CD8-positive, alpha-beta memory T cell (primary cell): ENCODE measurements around the gene KCNJ6. TPM values are rescaled to one million over a fixed set of nuclear protein-coding genes. Genes with fewer than 3 reads are reported as not detected.
"Not testable (repeated sequence)": the region's sequence is repeated elsewhere in the genome, so short reads cannot be mapped to it uniquely, and the experiment has no call there.

Experiments
- CTCF ChIA-PET: fragments of 350-600 bp; sonication (Branson Sonifier 250); formaldehyde crosslinking; loops from one replicate; lab custom pipeline; 2021; ENCODE audit warnings: antibody characterized with exemption; lab: Charles Lee
- POLR2A ChIA-PET: fragments of 350-600 bp; sonication (Branson Sonifier 250); formaldehyde crosslinking; loops from one replicate; lab custom pipeline; 2021; ENCODE audit warnings: antibody characterized with exemption; lab: Charles Lee
- DNase-seq, 5 donors: peaks; one replicate each; pipeline versions ENCODE4 v3.0.0 to v3.0.0-alpha.2; 2020 to 2022; ENCODE audit warnings: mixed read lengths in 1 of 5
- H3K27ac ChIP-seq: one replicate; pipeline ENCODE4 v1.7.0; 2013; ENCODE audit warnings: low read depth, mild to moderate bottlenecking, low read length, moderate library complexity
- H3K27me3 ChIP-seq: 2 replicates; pipeline ENCODE4 v1.7.0; 2013; ENCODE audit warnings: low read length, mild to moderate bottlenecking; ENCODE audit not compliant: insufficient read depth, poor library complexity, severe bottlenecking
- H3K36me3 ChIP-seq: 2 replicates; pipeline ENCODE4 v1.7.0; 2013; ENCODE audit warnings: mild to moderate bottlenecking, low read length, moderate library complexity; ENCODE audit not compliant: insufficient read depth
- H3K4me1 ChIP-seq: 2 replicates; pipeline ENCODE4 v1.7.0; 2013; ENCODE audit warnings: mild to moderate bottlenecking, low read length, moderate library complexity; ENCODE audit not compliant: insufficient read depth
- H3K4me3 ChIP-seq: 2 replicates; pipeline ENCODE4 v1.7.0; 2013; ENCODE audit warnings: mild to moderate bottlenecking, low read length
- H3K9me3 ChIP-seq: 2 replicates; pipeline ENCODE4 v1.7.0; 2013; ENCODE audit warnings: mild to moderate bottlenecking, low read length
- H3K27ac Mint-ChIP-seq, 8 donors: one replicate each; pipeline ENCODE4 v1.8.0; 2020 to 2021; ENCODE audit warnings: mixed read lengths in 8 of 8, mild to moderate bottlenecking in 6 of 8, inconsistent platforms in 3 of 8, moderate library complexity in 3 of 8
- H3K27me3 Mint-ChIP-seq, 2 donors: one replicate each; pipeline ENCODE4 v1.8.0; 2020 to 2021; ENCODE audit warnings: mixed read lengths in 2 of 2, mild to moderate bottlenecking in 1 of 2, moderate library complexity in 1 of 2
- H3K36me3 Mint-ChIP-seq, 3 donors: one replicate each; pipeline ENCODE4 v1.8.0; 2020 to 2021; ENCODE audit warnings: mixed read lengths in 3 of 3, inconsistent platforms in 1 of 3, mild to moderate bottlenecking in 1 of 3
- H3K4me1 Mint-ChIP-seq, 3 donors: one replicate each; pipeline ENCODE4 v1.8.0; 2020 to 2021; ENCODE audit warnings: mixed read lengths in 3 of 3, inconsistent platforms in 1 of 3, mild to moderate bottlenecking in 1 of 3
- H3K4me3 Mint-ChIP-seq, 7 donors: one replicate each; pipeline ENCODE4 v1.8.0; 2020 to 2021; ENCODE audit warnings: mixed read lengths in 7 of 7, mild to moderate bottlenecking in 6 of 7, moderate library complexity in 4 of 7, inconsistent platforms in 2 of 7
- H3K9me3 Mint-ChIP-seq, 5 donors: one replicate each; pipeline ENCODE4 v1.8.0; 2020 to 2022; ENCODE audit warnings: mixed read lengths in 5 of 5, mild to moderate bottlenecking in 3 of 5, moderate library complexity in 2 of 5, inconsistent platforms in 1 of 5
- polyA plus RNA-seq: library from polyadenylated mRNA; unstranded; fragments of 300-500 nt; fragmentation: Illumina TruSeq; gene quantifications from one replicate; pipeline ENCODE4 v1.2.3, GENCODE V29; 2021
- total RNA-seq, 2 experiments: library from RNA; stranded (reverse); gene quantifications; one replicate each; pipeline ENCODE4 v1.2.3, GENCODE V29; 2021

Gene KCNJ6
- total and polyA plus RNA-seq, 3 experiments from 2014 or later: not detected

- Mint-ChIP-seq H3K4me1 (no peaks in the 10 kb centered on the region), H3K27me3 (peaks cover 3 to 6% of the 10 kb centered on the region in 2 donors), H3K27ac (no peak overlapping the region), H3K4me3 (no peak overlapping the region), H3K36me3 (no peaks in the 10 kb centered on the region), H3K9me3 (peaks cover 0 to 22% (median 6%) of the 10 kb centered on the region in 5 donors)
- no peak overlapping the region for H3K4me3 ChIP-seq
- no peak overlapping the region for H3K27ac ChIP-seq
- POLR2A ChIA-PET: no interaction called here
- CTCF ChIA-PET: no interaction called here
- H3K4me1 ChIP-seq: no peaks in the 10 kb centered on the region
- no peaks in the 10 kb centered on the region for H3K36me3 ChIP-seq
- no peak for DNase-seq
- no peaks in the 10 kb centered on the region for H3K27me3 ChIP-seq
- H3K9me3 ChIP-seq: no peaks in the 10 kb centered on the region
Observed at GRCh38 chr21:37939838-37940237, 23.6 kb upstream of the KCNJ6 start.

GRCh38 chr21:37939251-37939650 is 23.0 kb upstream of the KCNJ6 start:
- no peaks in the 10 kb centered on the region for H3K36me3 Mint-ChIP-seq

GRCh38 chr21:37937668-37938067 is 21.4 kb upstream of the KCNJ6 start:
- H3K4me1 Mint-ChIP-seq: no peaks in the 10 kb centered on the region
- H3K9me3 Mint-ChIP-seq: peaks cover 6 to 28% (median 15%) of the 10 kb centered on the region in 5 donors
- H3K36me3 Mint-ChIP-seq: no peaks in the 10 kb centered on the region
- no peak overlapping the region for H3K27ac Mint-ChIP-seq
- Histone ChIP-seq H3K4me1 (no peaks in the 10 kb centered on the region), H3K27me3 (no peaks in the 10 kb centered on the region), H3K27ac (no peak overlapping the region), H3K9me3 (no peaks in the 10 kb centered on the region), H3K4me3 (no peak overlapping the region), H3K36me3 (no peaks in the 10 kb centered on the region)
- ChIA-PET CTCF (no interaction called here), POLR2A (no interaction called here)
- H3K27me3 Mint-ChIP-seq: peaks cover 3% of the 10 kb centered on the region in 2 donors
- no peak for DNase-seq
- H3K4me3 Mint-ChIP-seq: no peak overlapping the region

More at GRCh38 chr21:37939251-37939650, 23.0 kb upstream of the KCNJ6 start:
- DNase-seq: no peak
- Mint-ChIP-seq H3K27me3 (peaks cover 3 to 6% of the 10 kb centered on the region in 2 donors), H3K4me1 (no peaks in the 10 kb centered on the region), H3K27ac (no peak overlapping the region), H3K9me3 (peaks cover 0 to 22% (median 6%) of the 10 kb centered on the region in 5 donors), H3K4me3 (no peak overlapping the region)
- Histone ChIP-seq H3K36me3 (no peaks in the 10 kb centered on the region), H3K27me3 (no peaks in the 10 kb centered on the region), H3K4me1 (no peaks in the 10 kb centered on the region), H3K4me3 (no peak overlapping the region), H3K9me3 (no peaks in the 10 kb centered on the region), H3K27ac (no peak overlapping the region)
- CTCF ChIA-PET: no interaction called here
- POLR2A ChIA-PET: no interaction called here

DNA sequence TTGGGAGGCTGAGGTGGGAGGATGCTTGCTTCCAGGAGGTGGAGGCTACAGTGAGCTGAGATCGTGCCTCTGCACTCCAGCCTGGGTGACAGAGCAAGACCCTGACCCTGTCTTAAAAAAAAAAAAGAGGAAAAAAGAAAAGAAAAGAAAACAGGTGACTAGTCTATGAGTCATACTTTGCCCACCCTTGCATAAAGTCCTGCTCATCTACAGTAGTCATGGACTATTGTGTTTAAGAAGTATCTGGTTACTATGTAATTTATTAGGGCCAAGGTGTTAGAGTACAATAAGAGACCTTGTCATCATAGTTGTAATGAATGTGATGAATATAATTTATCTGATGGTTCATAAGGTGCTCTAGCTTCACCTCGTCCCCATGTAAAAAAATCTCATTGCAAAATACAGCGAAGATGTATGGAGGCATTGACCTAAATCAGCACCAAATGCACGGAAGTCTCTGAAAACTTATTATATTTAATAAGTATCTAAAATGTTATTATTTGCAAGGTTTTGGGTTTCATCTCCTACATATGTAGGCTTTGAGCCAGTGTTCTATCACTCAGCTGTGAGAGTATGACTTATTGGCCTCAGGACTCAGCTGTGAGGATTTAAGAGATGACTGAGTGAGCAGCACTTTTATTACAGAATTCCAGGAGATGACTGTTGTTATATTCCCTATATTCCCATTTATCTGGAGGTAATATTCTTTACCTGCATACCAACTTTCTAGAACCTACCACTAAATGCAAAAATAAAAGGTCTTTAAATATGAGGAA is 19.9 kb upstream of the KCNJ6 start:
- Histone ChIP-seq H3K36me3 (no peaks in the 10 kb centered on the region), H3K4me3 (no peak overlapping the region), H3K27ac (no peak overlapping the region), H3K9me3 (no peaks in the 10 kb centered on the region), H3K4me1 (no peaks in the 10 kb centered on the region), H3K27me3 (no peaks in the 10 kb centered on the region)
- ChIA-PET POLR2A (no interaction called here), CTCF (no interaction called here)
- Mint-ChIP-seq H3K27me3 (peaks cover 3% of the 10 kb centered on the region in 2 donors), H3K4me3 (no peak overlapping the region), H3K36me3 (no peaks in the 10 kb centered on the region), H3K27ac (no peak overlapping the region), H3K9me3 (peaks cover 6 to 30% (median 20%) of the 10 kb centered on the region in 5 donors), H3K4me1 (no peaks in the 10 kb centered on the region)
- DNase-seq: no peak

DNA sequence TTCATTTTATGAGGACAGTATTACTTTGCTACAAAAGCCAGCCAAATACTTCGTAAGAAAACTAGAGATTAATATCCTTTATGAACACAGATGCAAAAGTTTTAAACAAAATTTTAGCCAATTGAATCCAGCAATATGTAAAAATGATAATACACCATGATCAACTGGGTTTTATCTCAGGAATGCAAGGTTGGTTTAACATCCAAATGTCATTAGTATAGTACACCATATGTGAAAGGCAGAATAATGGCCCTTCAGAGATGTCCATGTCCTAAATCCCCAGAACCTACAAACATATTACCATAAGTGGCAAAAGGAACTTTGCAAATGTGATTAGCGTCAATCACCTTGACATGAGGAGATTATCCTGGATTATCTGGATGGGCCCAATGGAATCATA is 16.7 kb upstream of the KCNJ6 start:
- Histone ChIP-seq H3K4me1 (no peaks in the 10 kb centered on the region), H3K4me3 (no peak overlapping the region), H3K27me3 (no peaks in the 10 kb centered on the region), H3K36me3 (no peaks in the 10 kb centered on the region), H3K27ac (no peak overlapping the region), H3K9me3 (no peaks in the 10 kb centered on the region)
- Mint-ChIP-seq H3K27ac (no peak overlapping the region), H3K27me3 (peaks cover 0 to 3% of the 10 kb centered on the region in 2 donors), H3K4me1 (no peaks in the 10 kb centered on the region), H3K36me3 (no peaks in the 10 kb centered on the region), H3K4me3 (no peak overlapping the region), H3K9me3 (peaks cover 6 to 24% (median 12%) of the 10 kb centered on the region in 5 donors)
- no peak for DNase-seq
- ChIA-PET POLR2A (no interaction called here), CTCF (no interaction called here)

DNA sequence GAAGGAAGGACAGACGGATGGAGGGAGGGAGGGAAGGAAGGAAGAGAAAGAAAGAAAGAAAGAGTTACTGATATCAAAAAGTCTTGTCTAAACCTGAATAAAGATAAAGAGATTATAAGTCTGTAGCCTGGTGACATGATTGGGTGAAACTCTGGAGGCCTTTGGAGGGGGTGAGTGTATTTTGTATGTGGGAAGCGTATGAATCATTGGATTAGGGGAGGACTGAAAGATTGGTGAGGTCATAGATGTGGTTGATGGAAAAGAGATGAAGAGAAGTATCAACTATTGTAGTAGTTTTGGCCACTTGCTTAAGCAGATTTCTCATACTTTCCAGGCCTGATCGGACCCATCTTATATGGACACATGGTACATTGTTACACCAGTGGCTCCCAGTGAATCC is 11.5 kb upstream of the KCNJ6 start:
- no peaks in the 10 kb centered on the region for H3K27me3 ChIP-seq
- Mint-ChIP-seq H3K4me1 (no peaks in the 10 kb centered on the region), H3K4me3 (no peak overlapping the region), H3K36me3 (no peaks in the 10 kb centered on the region), H3K27ac (no peak overlapping the region), H3K27me3 (peaks cover 0 to 3% of the 10 kb centered on the region in 2 donors), H3K9me3 (peaks cover under 1 to 12% (median 6%) of the 10 kb centered on the region in 5 donors)
- ChIA-PET POLR2A (no interaction called here), CTCF (no interaction called here)
- no peak overlapping the region for H3K27ac ChIP-seq
- no peak overlapping the region for H3K4me3 ChIP-seq
- H3K4me1 ChIP-seq: no peaks in the 10 kb centered on the region
- DNase-seq: no peak
- no peaks in the 10 kb centered on the region for H3K36me3 ChIP-seq
- no peaks in the 10 kb centered on the region for H3K9me3 ChIP-seq

DNA sequence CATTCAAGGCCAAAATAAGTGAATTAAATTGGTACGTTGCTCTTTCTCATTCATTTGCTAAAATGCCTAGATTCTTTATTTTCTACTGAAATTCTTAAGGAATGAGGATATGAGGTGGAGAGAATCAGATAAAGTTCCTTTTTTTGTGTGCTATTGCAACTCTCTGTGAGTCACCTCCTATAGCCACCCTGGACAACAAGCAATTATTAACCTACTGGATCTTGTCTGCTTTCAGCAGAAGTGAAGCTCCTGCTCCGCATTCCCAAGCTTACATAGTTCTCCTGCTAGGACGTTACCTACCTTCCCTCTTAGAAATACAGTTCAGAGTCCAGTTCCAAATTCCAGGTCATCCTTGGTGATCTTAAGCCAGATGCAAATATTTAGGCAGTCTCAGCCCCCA is 4.8 kb upstream of the KCNJ6 start:
- Mint-ChIP-seq H3K27me3 (peaks cover 14 to 30% of the 10 kb centered on the region in 2 donors), H3K9me3 (peaks cover 0 to 4% (median under 1%) of the 10 kb centered on the region in 5 donors), H3K4me1 (no peaks in the 10 kb centered on the region), H3K4me3 (no peak overlapping the region), H3K27ac (no peak overlapping the region), H3K36me3 (no peaks in the 10 kb centered on the region)
- Histone ChIP-seq H3K36me3 (no peaks in the 10 kb centered on the region), H3K9me3 (no peaks in the 10 kb centered on the region), H3K4me1 (no peaks in the 10 kb centered on the region), H3K27me3 (peaks cover 7% of the 10 kb centered on the region), H3K4me3 (no peak overlapping the region), H3K27ac (no peak overlapping the region)
- DNase-seq: no peak
- POLR2A ChIA-PET: no interaction called here
- CTCF ChIA-PET: no interaction called here

DNA sequence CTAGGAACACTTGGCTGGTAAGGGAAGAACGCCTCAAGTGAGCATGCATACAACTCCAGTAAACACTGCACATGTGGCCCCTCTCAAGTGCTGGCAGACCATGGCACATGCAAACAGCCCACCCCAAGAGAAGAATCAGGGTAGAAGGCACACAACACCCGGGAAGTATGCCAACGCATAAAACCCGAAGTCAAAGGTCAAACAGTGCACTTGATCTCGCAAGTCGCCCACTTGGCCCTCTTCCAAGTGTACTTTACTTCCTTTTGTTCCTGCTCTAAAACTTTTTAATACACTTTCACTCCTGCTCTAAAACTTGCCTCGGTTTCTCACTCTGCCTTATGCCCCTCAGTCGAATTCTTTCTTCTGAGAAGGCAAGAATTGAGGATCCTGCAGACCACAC is 4.0 kb upstream of the KCNJ6 start:
- DNase-seq, POLR2A ChIA-PET, H3K4me3 Mint-ChIP-seq, H3K4me3 ChIP-seq, H3K27ac Mint-ChIP-seq, H3K9me3 Mint-ChIP-seq, H3K4me1 Mint-ChIP-seq, H3K9me3 ChIP-seq, H3K27ac ChIP-seq, H3K36me3 Mint-ChIP-seq, CTCF ChIA-PET, H3K36me3 ChIP-seq, H3K4me1 ChIP-seq: not testable (repeated sequence)
- peaks cover 18 to 37% of the 10 kb centered on the region in 2 donors for H3K27me3 Mint-ChIP-seq
- H3K27me3 ChIP-seq: peaks cover 12% of the 10 kb centered on the region
